Smooth muscle cell (in vitro differentiated cells): ENCODE results near the gene TRIM2. TPM values are rescaled to one million over a fixed set of nuclear protein-coding genes. Genes with fewer than 3 reads are reported as not detected.

Experiments
- DNase-seq: peaks from one replicate; lab custom pipeline; 2025; ENCODE audit not compliant: unreplicated experiment; lab: John Stamatoyannopoulos, UW
- H2AFZ ChIP-seq: fragments of 200-600 bp; sonication (generic); 2 replicates; pipeline ENCODE4 v1.6.0; 2016; ENCODE audit warnings: antibody characterized with exemption, low read depth, mild to moderate bottlenecking
- H3F3A ChIP-seq: fragments of 200-600 bp; sonication (generic); 2 replicates; pipeline ENCODE4 v1.6.0; 2017; ENCODE audit warnings: antibody characterized with exemption, low read depth
- H3K27ac ChIP-seq: fragments of 200-600 bp; sonication (generic); 2 replicates; pipeline ENCODE4 v1.5.1; 2016; ENCODE audit warnings: low read depth, mild to moderate bottlenecking
- H3K27me3 ChIP-seq: fragments of 200-600 bp; sonication (generic); 2 replicates; pipeline ENCODE4 v1.6.1; 2016; ENCODE audit warnings: low read depth, mild to moderate bottlenecking
- H3K36me3 ChIP-seq: fragments of 200-600 bp; sonication (generic); 2 replicates; pipeline ENCODE4 v1.5.1; 2016; ENCODE audit warnings: low read depth
- H3K4me1 ChIP-seq: fragments of 200-600 bp; sonication (generic); 2 replicates; pipeline ENCODE4 v1.5.1; 2016; ENCODE audit warnings: low read depth
- H3K4me2 ChIP-seq: fragments of 200-600 bp; sonication (generic); 2 replicates; pipeline ENCODE4 v1.6.0; 2016; ENCODE audit warnings: mild to moderate bottlenecking
- H3K4me3 ChIP-seq: fragments of 200-600 bp; sonication (generic); 2 replicates; pipeline ENCODE4 v1.5.1; 2016; ENCODE audit warnings: mild to moderate bottlenecking
- H3K79me2 ChIP-seq: fragments of 200-600 bp; sonication (generic); 2 replicates; pipeline ENCODE4 v1.6.0; 2016; ENCODE audit warnings: low read depth, mild to moderate bottlenecking
- H3K9ac ChIP-seq: fragments of 200-600 bp; sonication (generic); 2 replicates; pipeline ENCODE4 v1.6.0; 2016; ENCODE audit warnings: low read depth
- H3K9me3 ChIP-seq: fragments of 200-600 bp; sonication (generic); replicated peaks from 2 replicates; pipeline ENCODE4 v1.5.1; 2016; ENCODE audit warnings: low read depth
- H4K20me1 ChIP-seq: fragments of 200-600 bp; sonication (generic); 2 replicates; pipeline ENCODE4 v1.6.0; 2016; ENCODE audit warnings: low read depth
- CTCF ChIP-seq: fragments of 200-600 bp; sonication (generic); IDR thresholded peaks from 2 replicates; pipeline ENCODE4 v1.5.1; 2017; ENCODE audit warnings: borderline replicate concordance, mild to moderate bottlenecking, antibody characterized with exemption; ENCODE audit not compliant: insufficient read depth, poor library complexity, severe bottlenecking
- WGBS: methylation state at CpG from one replicate; pipeline ENCODE4 v1.1.7; 2016; ENCODE audit warnings: low lambda C conversion rate; 5-methylcytosine and 5-hydroxymethylcytosine counted together
- polyA plus RNA-seq: library from polyadenylated mRNA; unstranded; fragments of >200 nt; fragmentation: Nextera tagmentation; extraction: Ambion mirVana; gene quantifications from 2 replicates; pipeline ENCODE4 v1.2.1, GENCODE V29; 2016
- total RNA-seq: library from RNA; depleted of rRNA; stranded (reverse); fragments of >200 nt; gene quantifications from 2 replicates; pipeline ENCODE4 v1.2.3, GENCODE V29; 2014

The TRIM2 gene
- total and polyA plus RNA-seq, 2 experiments from 2014 or later = 9.1 to 33.4 TPM

- Histone ChIP-seq H3K79me2 (peaks cover 26% of the 10 kb centered on the region), H3K27ac (no peak overlapping the region), H3K4me1 (peaks cover 20% of the 10 kb centered on the region), H2AFZ (no peak overlapping the region), H3K9ac (no peak overlapping the region), H3K9me3 (no peaks in the 10 kb centered on the region), H3K36me3 (no peaks in the 10 kb centered on the region), H3K4me2 (no peak overlapping the region), H3K4me3 (no peak overlapping the region), H3K27me3 (no peaks in the 10 kb centered on the region), H4K20me1 (peaks cover 93% of the 10 kb centered on the region), H3F3A (peaks cover 13% of the 10 kb centered on the region)
- no peak for DNase-seq
- no peak for TF ChIP-seq CTCF
- WGBS = 39% methylated on average over 3 of the region's 3 CpGs
Measured at GRCh38 chr4:153232768-153233167, 28.5 kb downstream of the TRIM2 start.

- H2AFZ ChIP-seq = no peak overlapping the region
- H3K9me3 ChIP-seq = no peaks in the 10 kb centered on the region
- peaks cover 13% of the 10 kb centered on the region for H3F3A ChIP-seq
- peaks cover 9% of the 10 kb centered on the region for H3K4me1 ChIP-seq
- H3K27me3 ChIP-seq = no peaks in the 10 kb centered on the region
- no peak overlapping the region for H3K9ac ChIP-seq
- H4K20me1 ChIP-seq = peaks cover 89% of the 10 kb centered on the region
- H3K79me2 ChIP-seq = peaks cover 26% of the 10 kb centered on the region
- no peak for TF ChIP-seq CTCF
- DNase-seq = no peak
- no peak overlapping the region for H3K4me3 ChIP-seq
- 39% methylated on average over 5 of the region's 5 CpGs for WGBS
- no peak overlapping the region for H3K27ac ChIP-seq
- no peaks in the 10 kb centered on the region for H3K36me3 ChIP-seq
- peak overlapping the region; percentile 13 for H3K4me2 ChIP-seq
Measured at GRCh38 chr4:153233761-153234371, 29.6 kb downstream of the TRIM2 start.

- no peak for DNase-seq
- no peak overlapping the region for H3K4me3 ChIP-seq
- peaks cover 13% of the 10 kb centered on the region for H3F3A ChIP-seq
- no peak for TF ChIP-seq CTCF
- no peaks in the 10 kb centered on the region for H3K36me3 ChIP-seq
- H4K20me1 ChIP-seq = peaks cover 79% of the 10 kb centered on the region
- H2AFZ ChIP-seq = no peak overlapping the region
- WGBS = 71% methylated on average over 2 of the region's 2 CpGs
- H3K4me2 ChIP-seq = no peak overlapping the region
- H3K27me3 ChIP-seq = no peaks in the 10 kb centered on the region
- H3K27ac ChIP-seq = no peak overlapping the region
- no peaks in the 10 kb centered on the region for H3K9me3 ChIP-seq
- H3K9ac ChIP-seq = no peak overlapping the region
- peaks cover 26% of the 10 kb centered on the region for H3K79me2 ChIP-seq
- peaks cover 8% of the 10 kb centered on the region for H3K4me1 ChIP-seq
Measured at GRCh38 chr4:153234885-153235284, 30.6 kb downstream of the TRIM2 start.
